Neural cell (in vitro differentiated cells): ENCODE results near the gene HS3ST5. TPM values are rescaled to one million over a fixed set of nuclear protein-coding genes. Genes with fewer than 3 reads are reported as not detected.

Experiments
- H2AFZ ChIP-seq: fragments of 200-600, 300-800 bp; sonication (generic), shearing (Covaris generic); 2 replicates; pipeline ENCODE4 v1.6.0; 2014; ENCODE audit warnings: low read depth, mild to moderate bottlenecking, antibody characterized with exemption, low read length, moderate library complexity
- H3F3A ChIP-seq: fragments of 200-600 bp; shearing (Covaris generic); 2 replicates; pipeline ENCODE4 v1.6.1; 2016; ENCODE audit warnings: mild to moderate bottlenecking, moderate library complexity, mixed read lengths, antibody characterized with exemption, low read length; ENCODE audit not compliant: insufficient read depth, poor library complexity, severe bottlenecking
- H3K27ac ChIP-seq: fragments of 200-600, 300-800 bp; sonication (generic), shearing (Covaris generic); 2 replicates; pipeline ENCODE4 v1.5.1; 2014; ENCODE audit warnings: mild to moderate bottlenecking, low read length, moderate library complexity
- H3K27me3 ChIP-seq: fragments of 300-800, 200-600 bp; sonication (generic), shearing (Covaris generic); 2 replicates; pipeline ENCODE4 v1.6.0; 2014; ENCODE audit warnings: mild to moderate bottlenecking, low read depth, low read length, moderate library complexity; ENCODE audit not compliant: insufficient read depth
- H3K36me3 ChIP-seq: fragments of 300-800, 200-600 bp; sonication (generic), shearing (Covaris generic); 2 replicates; pipeline ENCODE4 v1.5.1; 2014; ENCODE audit warnings: mild to moderate bottlenecking, antibody characterized with exemption, low read length, moderate library complexity; ENCODE audit not compliant: insufficient read depth
- H3K4me2 ChIP-seq: fragments of 300-800, 200-600 bp; sonication (generic), shearing (Covaris generic); 2 replicates; pipeline ENCODE4 v1.6.0; 2014; ENCODE audit warnings: mild to moderate bottlenecking, low read length
- H3K4me3 ChIP-seq: fragments of 300-800, 200-600 bp; sonication (generic), shearing (Covaris generic); 2 replicates; pipeline ENCODE4 v1.5.1; 2014; ENCODE audit warnings: mild to moderate bottlenecking, low read length, moderate library complexity
- H3K79me2 ChIP-seq: fragments of 200-600 bp; shearing (Covaris generic); replicated peaks from 2 replicates; pipeline ENCODE4 v1.6.0; 2014; ENCODE audit warnings: mild to moderate bottlenecking, low read length, moderate library complexity; ENCODE audit not compliant: insufficient read depth
- H3K9ac ChIP-seq: fragments of 300-800, 200-600 bp; sonication (generic), shearing (Covaris generic); 2 replicates; pipeline ENCODE4 v1.6.1; 2016; ENCODE audit warnings: mild to moderate bottlenecking, low read length, mixed read lengths
- H3K9me2 ChIP-seq: fragments of 200-600 bp; shearing (Covaris generic); 2 replicates; pipeline ENCODE4 v1.6.1; 2016; ENCODE audit warnings: mild to moderate bottlenecking, low read length, mixed read lengths; ENCODE audit not compliant: insufficient read depth
- H3K9me3 ChIP-seq: fragments of 200-600, 300-800 bp; sonication (generic), shearing (Covaris generic); 2 replicates; pipeline ENCODE4 v1.6.1; 2016; ENCODE audit warnings: mild to moderate bottlenecking, mixed run types, low read length, moderate library complexity, mixed read lengths
- H4K20me1 ChIP-seq: fragments of 200-600 bp; shearing (Covaris generic); 2 replicates; pipeline ENCODE4 v1.6.1; 2016; ENCODE audit warnings: mild to moderate bottlenecking, mixed run types; ENCODE audit not compliant: insufficient read depth
- CTCF ChIP-seq: fragments of 450-650 bp; IDR thresholded peaks from 2 replicates; pipeline ENCODE4 v1.5.1; 2014; ENCODE audit warnings: antibody characterized with exemption, mild to moderate bottlenecking, moderate library complexity; ENCODE audit not compliant: poor library complexity, severe bottlenecking
- EP300 ChIP-seq: fragments of 450-650 bp; conservative IDR thresholded peaks from 2 replicates; pipeline ENCODE4 v1.6.1; 2014; ENCODE audit warnings: antibody characterized with exemption, mild to moderate bottlenecking, moderate library complexity; ENCODE audit not compliant: poor library complexity, severe bottlenecking
- EZH2 ChIP-seq: fragments of 200-600, 300-800 bp; shearing (Covaris generic), sonication (generic); IDR thresholded peaks from 2 replicates; pipeline ENCODE4 v1.6.1; 2014; ENCODE audit warnings: antibody characterized with exemption, low read length, borderline replicate concordance, mild to moderate bottlenecking; ENCODE audit not compliant: insufficient read depth, poor library complexity, severe bottlenecking
- MXI1 ChIP-seq: fragments of 450-650 bp; conservative IDR thresholded peaks from 2 replicates; pipeline ENCODE4 v1.6.1; 2014; ENCODE audit warnings: antibody characterized with exemption, mild to moderate bottlenecking; ENCODE audit not compliant: poor library complexity, severe bottlenecking
- POLR2AphosphoS5 ChIP-seq: IDR thresholded peaks from 2 replicates; pipeline ENCODE4 v1.6.1; 2012
- RAD21 ChIP-seq: fragments of 450-650 bp; conservative IDR thresholded peaks from 2 replicates; pipeline ENCODE4 v1.6.1; 2014; ENCODE audit warnings: antibody characterized with exemption, mild to moderate bottlenecking, moderate library complexity
- REST ChIP-seq: IDR thresholded peaks from 2 replicates; pipeline ENCODE4 v1.6.1; 2012; ENCODE audit warnings: borderline replicate concordance
- SMC3 ChIP-seq: fragments of 450-650 bp; conservative IDR thresholded peaks from 2 replicates; pipeline ENCODE4 v1.6.1; 2014; ENCODE audit warnings: antibody characterized with exemption, mild to moderate bottlenecking, moderate library complexity; ENCODE audit not compliant: poor library complexity
- TAF1 ChIP-seq: IDR thresholded peaks from 2 replicates; pipeline ENCODE4 v1.6.1; 2012; ENCODE audit warnings: low read depth
- polyA plus RNA-seq: library from polyadenylated mRNA; depleted of rRNA; stranded (reverse); fragments of >200 nt; gene quantifications from 2 replicates; pipeline ENCODE4 v1.2.3, GENCODE V29; 2014

HS3ST5 gene
- polyA plus RNA-seq, 1 donor from 2014 or later: not detected

GRCh38 chr6:114362957-114363356 lies 20.1 kb upstream of the HS3ST5 start:
- Histone ChIP-seq H3K4me2 (no peak overlapping the region), H3K9me3 (no peaks in the 10 kb centered on the region), H3K36me3 (no peaks in the 10 kb centered on the region), H3K79me2 (no peaks in the 10 kb centered on the region), H2AFZ (no peak overlapping the region), H4K20me1 (no peaks in the 10 kb centered on the region), H3K4me3 (no peak overlapping the region), H3K27me3 (no peaks in the 10 kb centered on the region), H3F3A (no peaks in the 10 kb centered on the region), H3K9me2 (no peaks in the 10 kb centered on the region), H3K27ac (no peak overlapping the region), H3K9ac (no peak overlapping the region)
- no peak for TF ChIP-seq RAD21
- TF ChIP-seq TAF1: no peak
- no peak for TF ChIP-seq REST
- no peak for TF ChIP-seq SMC3
- no peak for TF ChIP-seq EP300
- no peak for TF ChIP-seq MXI1
- no peak for TF ChIP-seq EZH2
- no peak for TF ChIP-seq CTCF
- TF ChIP-seq POLR2AphosphoS5: no peak

GRCh38 chr6:114362396-114362795 lies 19.6 kb upstream of the HS3ST5 start:
- Histone ChIP-seq H3K9me3 (no peaks in the 10 kb centered on the region), H3K36me3 (no peaks in the 10 kb centered on the region), H3K4me2 (no peak overlapping the region), H3K79me2 (no peaks in the 10 kb centered on the region), H3K4me3 (no peak overlapping the region), H3K9ac (no peak overlapping the region), H4K20me1 (no peaks in the 10 kb centered on the region), H3F3A (no peaks in the 10 kb centered on the region), H3K9me2 (no peaks in the 10 kb centered on the region), H3K27me3 (no peaks in the 10 kb centered on the region), H3K27ac (no peak overlapping the region), H2AFZ (no peak overlapping the region)
- no peak for TF ChIP-seq EZH2
- no peak for TF ChIP-seq EP300
- TF ChIP-seq POLR2AphosphoS5: no peak
- no peak for TF ChIP-seq TAF1
- TF ChIP-seq SMC3: no peak
- TF ChIP-seq RAD21: no peak
- TF ChIP-seq CTCF: no peak
- no peak for TF ChIP-seq MXI1
- no peak for TF ChIP-seq REST
